Stimulated activated CD8-positive, alpha-beta memory T cell treated with anti-CD3 and anti-CD28 coated beads, Interleukin-7, amount 100 ng/mL, for 4 hours (primary cell): ENCODE data around the gene ULK4.
"Not testable (repeated sequence)": the region's sequence is repeated elsewhere in the genome, so short reads cannot be mapped to it uniquely, and the experiment has no call there.

ENCODE experiments used
- DNase-seq, 2 donors: peaks; one replicate each; pipeline ENCODE4 v3.0.0-alpha.2; 2020; ENCODE audit warnings: low read depth in 2 of 2

The ULK4 gene

DNA sequence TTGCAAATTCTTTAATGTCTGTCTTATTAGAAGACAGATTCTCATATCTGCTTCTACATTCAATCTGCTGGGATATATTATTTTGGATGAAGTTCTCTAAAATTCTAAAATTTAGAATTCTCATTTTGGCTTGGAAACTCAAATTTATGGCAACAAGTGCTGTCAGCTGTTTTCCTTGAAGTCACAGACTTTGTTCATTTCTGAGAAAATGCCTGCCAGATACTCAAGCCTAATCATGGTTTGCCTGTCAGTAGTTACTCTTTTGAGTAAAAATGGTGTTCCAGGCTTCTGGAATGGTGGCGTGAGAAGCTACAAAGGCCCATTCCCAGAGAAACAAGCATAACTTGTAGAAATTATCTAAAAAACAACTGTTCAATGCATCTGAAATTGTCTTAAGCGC lies 646.8 kb downstream of the ULK4 start:
- DNase-seq, result no peak

DNA sequence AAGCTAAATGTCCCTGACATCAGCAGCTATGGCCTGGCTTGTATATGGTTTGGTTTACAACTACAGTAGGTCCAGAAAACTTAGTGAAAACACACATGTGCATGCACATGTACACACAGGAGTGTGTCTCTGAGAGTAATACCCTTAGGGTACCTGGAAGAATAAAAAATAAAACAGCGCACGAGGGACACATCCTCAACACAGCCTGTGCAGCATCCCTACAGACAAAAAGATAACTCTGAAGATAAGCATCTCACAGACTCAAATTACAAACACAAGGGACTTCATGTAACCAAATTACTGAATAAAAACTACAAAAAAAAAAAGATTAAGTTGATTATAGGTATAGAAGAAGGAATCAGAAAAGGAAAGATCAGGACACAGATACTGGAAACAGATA lies 653.8 kb downstream of the ULK4 start:
- DNase-seq, result no peak

DNA sequence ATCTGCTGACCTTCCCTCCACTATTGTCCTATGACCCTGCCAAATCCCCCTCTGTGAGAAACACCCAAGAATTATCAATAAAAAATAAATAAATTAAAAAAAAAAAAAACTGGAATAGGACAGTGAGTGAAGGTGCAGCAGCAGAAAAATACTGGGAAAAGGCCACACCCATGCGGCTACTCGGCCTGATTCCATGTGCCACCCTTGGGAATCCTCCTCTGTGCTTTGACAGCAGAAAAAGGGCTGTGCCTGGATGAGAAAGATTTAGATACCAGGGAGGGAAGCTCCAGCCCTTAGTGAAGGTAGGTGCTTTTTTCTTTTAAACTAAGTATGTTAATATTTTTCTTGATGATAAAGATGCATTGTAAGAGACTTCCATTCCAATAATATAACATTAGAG lies 654.8 kb downstream of the ULK4 start:
- DNase-seq, result no peak

DNA sequence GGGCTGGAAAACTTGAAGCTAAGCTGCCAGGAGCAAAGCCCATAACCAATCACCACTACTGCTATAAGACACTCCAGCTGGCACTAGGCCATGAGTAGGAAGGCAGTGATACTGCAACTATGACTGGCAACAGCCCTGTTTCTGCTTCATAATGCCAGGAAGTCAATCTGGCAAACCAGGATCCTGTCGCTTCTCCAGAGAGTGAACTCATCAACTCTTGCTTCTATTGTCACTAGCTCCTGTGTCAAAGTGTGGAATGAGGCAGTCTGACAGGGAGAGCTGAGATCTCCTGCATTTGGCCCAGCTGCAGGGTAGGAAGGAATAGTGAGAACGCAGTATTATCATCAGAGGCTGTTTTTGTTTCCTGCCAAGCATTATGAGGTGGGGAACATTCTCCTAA lies 657.3 kb downstream of the ULK4 start:
- no peak for DNase-seq

DNA sequence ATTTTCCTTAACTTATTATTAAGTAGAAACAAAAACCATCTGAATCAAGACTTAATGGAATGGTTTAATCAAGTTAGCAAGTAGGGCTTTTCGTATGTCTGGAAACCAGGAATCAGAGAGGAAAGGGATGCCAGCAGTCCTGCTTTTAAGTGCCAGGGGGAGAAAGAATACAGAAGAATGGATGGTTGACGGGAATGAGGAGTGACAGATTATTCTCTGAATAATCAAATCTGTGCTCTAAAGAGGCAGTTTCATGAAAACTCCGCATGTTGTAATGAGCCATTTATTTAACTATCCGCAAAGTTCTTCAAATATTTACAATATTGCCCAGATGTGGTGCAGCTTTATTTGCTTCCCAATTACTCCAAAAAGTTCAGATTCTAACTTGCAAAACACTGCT lies 659.6 kb downstream of the ULK4 start:
- no peak for DNase-seq

DNA sequence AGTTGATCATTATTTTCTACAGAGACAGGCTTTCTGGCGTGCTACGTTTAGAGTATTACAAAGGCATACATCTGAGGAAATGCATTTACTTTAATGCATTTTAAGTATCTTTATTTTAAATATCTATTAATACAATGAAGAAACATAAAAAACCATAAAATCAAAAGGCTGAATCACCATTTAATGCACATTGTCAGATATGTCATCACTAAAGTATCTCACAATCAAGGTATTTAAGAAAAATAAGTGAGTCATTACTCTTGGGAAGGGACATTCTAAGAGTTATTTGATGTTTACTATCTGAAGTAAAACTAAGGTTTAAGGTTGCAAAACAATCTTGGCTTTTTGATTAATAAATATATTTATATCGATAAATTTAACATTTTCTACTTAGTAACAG lies 660.4 kb downstream of the ULK4 start:
- no peak for DNase-seq

DNA sequence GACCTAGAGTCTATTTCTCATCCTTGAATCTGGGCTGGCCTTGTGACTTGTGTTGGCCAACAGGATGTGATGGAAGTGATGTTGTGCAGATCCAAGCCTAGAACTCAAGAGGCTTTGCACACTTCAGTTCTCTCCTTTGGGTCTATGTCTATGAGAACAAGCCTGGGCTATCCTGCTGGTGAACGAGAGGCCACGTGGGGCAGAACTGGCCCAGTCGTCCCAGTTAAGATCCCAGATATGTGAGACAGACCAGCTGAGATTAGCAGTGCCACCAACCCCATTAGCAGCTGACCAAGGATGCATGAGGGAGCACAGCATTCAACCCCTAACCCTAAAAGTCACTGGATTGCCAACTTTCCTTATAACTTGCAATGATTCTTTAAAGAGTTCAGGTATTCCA lies 662.9 kb downstream of the ULK4 start:
- no peak for DNase-seq

DNA sequence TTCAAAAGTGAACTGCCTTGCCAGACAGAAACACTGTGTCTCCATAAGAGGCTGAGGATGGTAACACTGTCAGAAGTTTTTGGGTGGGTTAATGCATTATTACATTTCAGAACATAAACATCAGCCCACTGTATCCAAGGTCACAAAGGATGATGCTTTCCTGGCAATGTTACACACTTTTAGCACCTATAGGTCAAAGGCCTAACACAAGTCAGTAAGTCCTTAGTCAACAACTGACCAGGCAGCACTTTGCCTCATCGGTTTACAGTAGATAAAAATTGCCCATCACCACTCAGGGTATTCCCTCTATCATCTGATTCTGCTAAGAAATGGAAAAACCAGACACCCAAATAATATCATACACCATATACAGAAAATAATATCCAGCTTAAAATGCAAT lies 664.2 kb downstream of the ULK4 start:
- DNase-seq, result no peak

DNA sequence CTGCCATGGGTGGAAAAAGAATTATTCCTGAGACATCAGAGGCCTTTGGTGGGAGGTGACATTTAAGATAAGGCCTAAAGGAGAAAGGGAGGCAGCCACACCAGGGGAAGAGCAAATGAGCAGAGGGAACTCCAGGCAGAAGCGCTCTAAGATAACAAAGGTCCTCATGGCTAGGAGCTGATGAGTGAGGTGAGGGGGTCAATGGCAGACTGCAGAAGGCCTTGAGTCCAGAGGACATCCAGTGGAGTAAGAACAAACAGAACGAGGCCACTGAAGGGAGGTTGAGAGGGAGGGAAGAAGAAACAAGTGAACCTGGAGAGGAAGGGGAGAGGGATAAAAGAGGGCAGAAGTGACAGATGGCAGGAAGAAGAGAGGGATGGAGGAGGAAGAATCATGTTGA lies 665.3 kb downstream of the ULK4 start:
- no peak for DNase-seq

DNA sequence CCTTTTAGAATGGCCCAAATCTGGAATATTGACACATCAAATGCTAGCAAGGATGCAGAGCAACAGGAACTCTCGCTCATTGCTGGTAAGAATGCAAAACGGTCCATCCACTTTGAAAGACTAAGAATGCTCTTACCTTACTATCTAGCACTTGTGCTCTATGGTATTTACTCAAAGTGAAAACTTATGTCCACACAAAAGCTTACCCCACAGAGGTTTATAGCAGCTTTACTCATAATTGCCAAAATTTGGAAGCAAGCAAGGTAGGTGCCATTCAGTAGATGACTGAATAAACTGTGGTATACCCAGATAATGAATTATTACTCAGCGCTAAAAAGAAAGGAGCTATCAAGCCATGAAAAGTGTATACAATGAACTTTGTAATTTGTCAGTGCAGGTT lies 666.2 kb downstream of the ULK4 start:
- no peak for DNase-seq

DNA sequence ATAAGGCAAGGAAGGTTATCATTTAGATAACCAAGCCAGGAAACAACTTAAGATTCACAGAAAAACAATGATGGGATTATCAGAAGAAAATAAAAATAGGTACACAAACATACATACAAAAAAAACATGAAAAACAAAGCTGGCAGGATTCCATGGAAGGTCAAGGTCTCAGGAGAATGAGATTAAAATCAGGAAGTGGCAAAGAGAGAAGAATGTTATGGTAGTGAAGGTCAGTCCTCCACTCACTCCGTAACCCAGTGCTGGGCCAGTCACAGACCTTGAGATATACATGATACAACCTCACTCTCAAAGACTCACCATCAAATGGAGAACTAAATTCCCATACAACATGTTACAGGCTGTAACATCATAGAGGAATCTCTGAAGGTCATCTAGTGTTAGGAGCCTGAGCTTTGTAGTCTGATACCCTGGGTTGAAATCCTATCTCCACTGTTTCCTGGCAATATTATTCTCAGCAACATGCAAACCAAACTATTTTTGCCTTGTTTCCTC lies 668.7 kb downstream of the ULK4 start:
- DNase-seq, result no peak

DNA sequence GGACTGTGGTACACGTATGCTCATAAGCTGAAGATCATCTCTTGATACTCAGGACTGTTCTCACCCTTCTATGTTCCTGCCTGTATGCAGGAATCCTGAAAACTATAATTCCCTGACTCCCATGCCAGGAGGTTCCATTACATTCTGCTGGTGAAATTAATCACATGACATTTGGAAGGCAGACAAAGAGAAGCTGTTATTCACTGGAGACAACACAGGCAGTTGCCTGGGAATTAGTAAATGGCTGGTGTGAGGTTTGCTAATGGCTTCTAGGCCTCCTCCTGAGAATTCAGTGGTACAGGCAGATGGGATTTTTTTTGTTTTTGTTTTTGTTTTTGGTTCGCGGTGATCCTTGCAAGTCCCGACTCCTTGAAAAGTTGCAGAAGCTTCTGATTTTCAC lies 671.2 kb downstream of the ULK4 start:
- no peak for DNase-seq

DNA sequence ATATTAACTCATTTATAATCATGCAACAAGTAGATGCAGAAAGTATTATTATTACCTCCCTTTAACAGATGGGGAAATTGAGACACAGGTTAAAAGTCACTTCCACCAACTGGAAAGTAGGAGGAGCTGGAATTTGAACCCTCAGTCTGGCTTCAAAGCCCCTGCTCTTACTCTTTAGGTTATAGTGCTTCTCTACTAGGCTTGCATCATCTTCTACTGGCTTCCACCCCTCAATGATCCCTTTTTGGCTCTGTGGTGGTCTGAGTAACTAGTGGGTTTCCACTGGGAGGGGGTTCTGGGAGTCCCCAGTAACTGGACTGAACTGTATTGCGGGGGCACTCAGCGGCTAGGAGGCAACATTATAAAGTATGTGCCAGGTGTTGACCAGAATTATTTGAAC lies 671.6 kb downstream of the ULK4 start:
- DNase-seq, result no peak

DNA sequence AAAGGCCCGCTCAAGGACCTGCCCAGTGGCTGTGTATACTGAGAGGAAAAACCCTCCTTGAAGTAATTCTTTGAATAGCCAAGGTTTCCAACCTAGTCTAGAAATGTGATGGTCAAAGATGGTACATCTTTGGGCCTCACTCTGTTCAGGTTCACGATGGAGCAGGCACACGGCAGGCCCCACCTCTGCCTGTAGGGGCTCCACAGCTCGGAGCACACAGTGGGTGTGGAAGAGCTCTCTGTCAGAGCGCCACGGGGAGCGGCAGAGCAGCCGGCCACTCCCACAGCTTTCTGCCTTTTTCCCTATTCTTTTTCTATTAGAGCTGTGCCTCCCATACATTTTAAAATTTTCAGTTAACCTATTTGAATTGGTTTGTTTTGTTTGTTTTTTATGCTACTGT lies 673.1 kb downstream of the ULK4 start:
- no peak for DNase-seq

DNA sequence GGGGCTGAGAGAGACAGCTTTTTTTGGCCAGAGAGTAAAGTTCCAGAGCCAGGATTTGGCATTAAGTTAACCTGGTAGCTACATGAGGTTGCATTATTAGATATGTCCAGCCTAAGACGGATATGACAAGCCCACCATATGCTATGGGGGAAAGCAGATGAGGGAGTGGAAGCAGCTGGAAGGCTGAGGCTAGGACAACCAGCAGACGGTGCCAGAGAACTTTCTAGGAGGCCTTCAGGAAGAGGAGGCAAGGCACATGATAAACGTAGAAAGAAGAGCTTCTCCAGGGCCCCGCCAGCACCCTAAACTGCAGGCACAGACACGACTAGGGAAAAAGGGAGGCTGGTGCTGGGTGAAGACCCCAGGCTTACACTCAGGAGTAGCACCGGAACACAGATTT lies 675.6 kb downstream of the ULK4 start:
- DNase-seq, result no peak

DNA sequence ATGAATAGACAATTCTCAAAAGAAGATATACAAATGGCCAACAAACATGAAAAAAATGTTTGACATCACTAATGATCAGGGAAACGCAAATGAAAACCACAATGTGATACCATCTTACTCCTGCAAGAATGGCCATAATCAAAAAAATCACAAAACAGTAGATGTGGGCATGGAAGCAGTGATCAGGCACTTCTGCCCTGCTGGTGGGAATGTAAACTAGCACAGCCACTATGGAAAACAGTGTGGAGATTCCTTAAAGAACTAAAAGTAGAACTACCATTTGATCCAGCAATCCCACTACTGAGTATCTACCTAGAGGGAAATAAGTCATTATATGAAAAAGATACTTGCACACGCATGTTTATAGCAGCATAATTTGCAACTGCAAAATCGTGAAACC lies 677.0 kb downstream of the ULK4 start:
- not testable (repeated sequence) for DNase-seq

DNA sequence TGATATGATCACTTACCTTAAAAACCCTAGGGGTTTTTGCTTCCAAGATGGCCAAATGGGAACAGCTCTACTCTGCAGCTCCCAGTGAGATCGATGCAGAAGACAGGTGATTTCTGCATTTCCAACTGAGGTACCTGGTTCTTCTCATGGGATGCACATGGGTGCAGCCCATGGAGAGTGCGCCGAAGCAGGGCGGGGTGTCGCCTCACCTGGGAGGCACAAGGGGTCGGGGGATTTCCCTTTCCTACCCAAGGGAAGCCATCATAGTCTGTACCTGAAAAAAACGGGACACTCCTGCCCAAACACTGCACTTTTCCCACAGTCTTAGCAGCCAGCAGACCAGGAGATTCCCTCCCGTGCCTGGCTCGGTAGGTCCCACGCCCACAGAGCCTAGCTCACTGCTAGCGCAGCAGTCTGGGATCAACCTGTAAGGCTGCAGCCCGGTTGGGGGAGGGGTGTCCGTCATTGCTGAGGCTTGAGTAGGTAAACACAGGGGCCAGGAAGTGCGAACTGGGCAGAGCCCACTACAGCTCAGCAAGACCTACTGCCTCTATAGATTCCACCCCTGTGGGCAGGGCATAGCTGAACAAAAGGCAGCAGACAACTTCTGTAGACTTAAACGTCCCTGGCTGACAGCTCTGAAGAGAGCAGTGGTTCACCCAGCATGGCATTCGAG lies 684.0 kb downstream of the ULK4 start:
- DNase-seq, result no peak

DNA sequence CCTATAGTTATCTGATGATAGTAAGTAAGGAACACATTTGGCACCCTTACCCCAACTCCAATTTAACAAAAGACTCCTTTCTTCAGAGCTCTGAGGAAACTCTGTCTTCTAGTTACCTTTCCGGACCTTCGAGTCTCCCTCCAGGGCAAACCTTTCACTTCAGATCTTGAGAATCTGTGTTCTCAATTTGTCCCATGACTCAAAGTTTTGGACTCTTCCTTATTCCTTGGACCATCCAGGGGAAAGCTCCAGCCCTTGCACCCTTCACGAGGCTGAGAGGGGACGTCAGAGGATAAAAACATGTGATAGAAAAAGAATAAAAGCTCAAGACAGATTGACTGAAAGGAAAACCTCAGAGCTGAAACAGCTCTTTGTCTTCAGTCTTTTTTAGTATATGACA lies 685.7 kb downstream of the ULK4 start:
- DNase-seq, result no peak

DNA sequence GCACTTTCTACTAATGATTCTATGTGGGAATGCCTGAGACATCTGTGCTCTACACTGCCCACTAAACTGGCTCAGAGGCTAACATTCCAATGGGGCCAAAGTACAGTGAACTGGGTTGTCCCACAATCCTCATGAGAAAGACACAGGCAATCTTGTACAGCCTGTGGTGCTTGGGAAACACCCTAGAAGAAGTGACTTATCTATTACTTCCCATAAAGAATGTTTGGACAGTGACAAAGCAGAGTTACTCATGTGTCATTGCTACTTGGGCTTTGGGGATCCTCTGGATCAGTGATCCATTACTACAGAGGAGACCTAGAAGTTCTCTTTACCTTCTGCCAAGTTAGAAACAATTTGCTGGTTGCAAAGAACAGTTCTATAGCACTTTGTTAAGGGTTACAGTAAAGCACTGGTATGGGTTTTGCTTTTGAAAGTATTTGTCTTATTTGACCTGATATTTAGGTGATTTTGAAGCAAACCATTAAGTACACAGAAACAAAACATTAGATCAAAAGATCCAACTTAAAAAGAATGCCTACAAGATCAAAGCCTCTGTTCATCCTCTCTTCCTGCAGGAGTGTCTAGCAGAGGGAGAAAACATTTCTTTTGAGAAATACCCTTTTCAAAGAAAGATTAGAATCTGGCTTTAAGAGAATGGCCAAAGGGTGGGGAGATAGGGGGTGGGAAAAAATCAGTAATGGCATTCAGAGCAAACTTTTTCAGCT lies 686.8 kb downstream of the ULK4 start:
- DNase-seq, result no peak

DNA sequence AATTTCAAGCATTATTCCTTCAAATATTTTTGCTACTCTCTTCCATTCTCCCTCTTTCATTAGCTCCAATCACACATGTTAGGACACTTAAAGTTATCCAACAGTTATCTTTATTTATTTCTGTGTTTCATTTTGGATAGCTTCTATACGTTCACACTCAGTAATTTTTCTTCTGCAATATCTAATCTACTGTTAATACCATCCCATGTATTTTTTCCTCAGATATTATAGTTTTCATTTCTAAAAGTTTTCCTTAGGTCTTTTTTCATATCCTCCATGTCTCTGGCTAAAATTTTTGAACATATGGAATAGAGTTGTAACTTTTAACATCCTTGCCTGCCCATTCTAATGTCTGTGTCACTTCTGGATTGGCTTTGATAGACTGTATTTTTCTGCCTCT lies 689.2 kb downstream of the ULK4 start:
- no peak for DNase-seq

DNA sequence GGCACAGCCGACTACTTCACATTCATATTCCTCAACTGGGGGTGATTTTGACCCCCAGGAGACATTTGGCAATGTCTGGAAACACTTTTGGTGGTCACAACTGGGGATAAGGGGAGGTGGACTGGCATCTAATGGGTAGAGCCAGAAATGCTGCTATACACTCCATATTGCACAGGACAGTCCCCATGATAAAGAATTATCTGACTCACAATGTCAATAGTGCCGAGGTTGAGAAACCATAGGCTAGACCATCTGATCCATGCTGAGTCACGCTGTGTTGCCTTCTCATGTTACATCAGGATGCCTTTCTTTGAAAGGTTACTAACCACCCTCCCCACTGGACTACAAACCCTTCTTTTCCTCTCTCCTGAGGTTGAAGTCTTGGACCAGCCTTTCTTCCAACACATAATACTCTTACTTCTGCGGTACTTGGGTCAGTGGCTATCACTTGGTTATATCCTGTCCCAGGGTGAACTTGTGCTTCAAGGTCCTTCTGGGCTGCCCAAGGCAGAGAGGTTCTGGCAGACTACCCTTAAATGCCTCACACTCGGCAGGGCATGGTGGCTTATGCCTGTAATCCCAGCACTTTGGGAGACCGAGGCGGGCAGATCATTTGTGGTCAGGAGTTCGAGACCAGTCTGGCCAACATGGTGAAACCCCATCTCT lies 693.8 kb downstream of the ULK4 start:
- DNase-seq, result no peak

DNA sequence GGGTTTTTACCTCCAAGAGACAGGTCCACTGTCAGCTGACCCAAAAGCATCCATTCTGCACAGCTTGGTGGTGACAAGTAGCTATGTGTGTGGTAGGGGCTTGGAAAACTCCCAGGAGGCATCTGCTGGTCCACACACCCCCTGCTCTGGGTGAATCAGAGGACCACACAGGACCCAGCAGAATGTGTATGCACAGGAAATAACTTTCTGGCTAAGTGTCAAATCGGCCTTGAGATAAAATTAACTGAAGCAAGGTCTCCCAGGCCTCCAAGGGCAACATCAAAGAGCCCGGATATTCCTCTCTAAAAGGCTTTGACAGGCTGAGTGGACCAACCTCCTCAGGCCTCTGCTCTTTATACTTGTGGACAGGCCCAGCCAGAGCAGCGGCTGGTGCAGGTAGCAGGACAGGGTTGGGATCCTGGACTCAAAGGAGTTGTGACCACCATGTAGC lies 696.1 kb downstream of the ULK4 start:
- DNase-seq, result no peak

DNA sequence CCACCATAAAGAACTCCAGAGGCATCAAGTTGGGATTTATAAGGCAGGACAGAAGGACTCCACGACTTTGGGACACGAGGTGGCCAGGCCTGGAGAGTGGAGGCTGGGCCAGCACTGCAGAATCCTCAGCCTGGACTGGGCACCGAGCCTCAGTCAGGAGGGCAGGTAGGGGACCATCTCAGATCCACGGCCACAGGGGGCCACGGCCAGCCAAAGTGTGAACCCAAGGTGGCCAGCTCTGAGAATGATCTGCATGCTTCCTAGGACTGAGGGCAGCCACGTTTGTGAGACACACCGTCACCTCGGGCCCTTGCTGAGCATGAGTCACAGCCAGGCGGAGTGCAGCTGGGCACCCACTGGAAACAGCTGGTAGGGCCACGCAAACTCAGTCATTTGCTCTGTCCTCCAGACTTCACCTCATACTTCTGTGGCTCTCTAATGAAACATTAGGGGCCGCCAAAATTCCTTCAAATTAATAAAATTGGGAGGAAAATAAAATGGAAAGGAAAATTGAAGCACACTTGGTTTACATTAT lies 696.8 kb downstream of the ULK4 start:
- DNase-seq, result no peak
